NB4 (cell line): ENCODE results near the gene RBMS3.

Experiments
- DNase-seq: peaks from one replicate; pipeline ENCODE4 v3.0.0; 2010; ENCODE audit warnings: low read depth
- H3K4me3 ChIP-seq: one replicate; pipeline ENCODE4 v1.5.1; 2011; ENCODE audit warnings: mild to moderate bottlenecking, low read depth, low read length, moderate library complexity
- MYC ChIP-seq: IDR thresholded peaks from 2 replicates; pipeline ENCODE4 v1.6.1; 2011; ENCODE audit warnings: low read depth, low read length
- POLR2A ChIP-seq: IDR thresholded peaks from 2 replicates; pipeline ENCODE4 v1.6.1; 2011; ENCODE audit warnings: mild to moderate bottlenecking; ENCODE audit not compliant: insufficient read length; ENCODE audit errors: extremely low read depth
- TF ChIP-seq, protein P1 (sequence below): IDR thresholded peaks from 2 replicates; pipeline ENCODE4 v1.6.1; 2011; ENCODE audit warnings: low read depth, low read length
- TF ChIP-seq, protein P2 (sequence below): IDR thresholded peaks from one replicate; pipeline ENCODE4 v1.5.1; 2012; ENCODE audit warnings: low read depth, low read length

Gene RBMS3

GRCh38 chr3:29708884-29709283 is 428.0 kb downstream of the RBMS3 start:
- H3K4me3 ChIP-seq, result no peak overlapping the region
- no peak for DNase-seq
- TF ChIP-seq, protein P1, sequence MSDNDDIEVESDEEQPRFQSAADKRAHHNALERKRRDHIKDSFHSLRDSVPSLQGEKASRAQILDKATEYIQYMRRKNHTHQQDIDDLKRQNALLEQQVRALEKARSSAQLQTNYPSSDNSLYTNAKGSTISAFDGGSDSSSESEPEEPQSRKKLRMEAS, result no peak
- no peak for TF ChIP-seq MYC
- TF ChIP-seq, protein P2, sequence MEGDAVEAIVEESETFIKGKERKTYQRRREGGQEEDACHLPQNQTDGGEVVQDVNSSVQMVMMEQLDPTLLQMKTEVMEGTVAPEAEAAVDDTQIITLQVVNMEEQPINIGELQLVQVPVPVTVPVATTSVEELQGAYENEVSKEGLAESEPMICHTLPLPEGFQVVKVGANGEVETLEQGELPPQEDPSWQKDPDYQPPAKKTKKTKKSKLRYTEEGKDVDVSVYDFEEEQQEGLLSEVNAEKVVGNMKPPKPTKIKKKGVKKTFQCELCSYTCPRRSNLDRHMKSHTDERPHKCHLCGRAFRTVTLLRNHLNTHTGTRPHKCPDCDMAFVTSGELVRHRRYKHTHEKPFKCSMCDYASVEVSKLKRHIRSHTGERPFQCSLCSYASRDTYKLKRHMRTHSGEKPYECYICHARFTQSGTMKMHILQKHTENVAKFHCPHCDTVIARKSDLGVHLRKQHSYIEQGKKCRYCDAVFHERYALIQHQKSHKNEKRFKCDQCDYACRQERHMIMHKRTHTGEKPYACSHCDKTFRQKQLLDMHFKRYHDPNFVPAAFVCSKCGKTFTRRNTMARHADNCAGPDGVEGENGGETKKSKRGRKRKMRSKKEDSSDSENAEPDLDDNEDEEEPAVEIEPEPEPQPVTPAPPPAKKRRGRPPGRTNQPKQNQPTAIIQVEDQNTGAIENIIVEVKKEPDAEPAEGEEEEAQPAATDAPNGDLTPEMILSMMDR, result no peak
- no peak for TF ChIP-seq POLR2A

DNA sequence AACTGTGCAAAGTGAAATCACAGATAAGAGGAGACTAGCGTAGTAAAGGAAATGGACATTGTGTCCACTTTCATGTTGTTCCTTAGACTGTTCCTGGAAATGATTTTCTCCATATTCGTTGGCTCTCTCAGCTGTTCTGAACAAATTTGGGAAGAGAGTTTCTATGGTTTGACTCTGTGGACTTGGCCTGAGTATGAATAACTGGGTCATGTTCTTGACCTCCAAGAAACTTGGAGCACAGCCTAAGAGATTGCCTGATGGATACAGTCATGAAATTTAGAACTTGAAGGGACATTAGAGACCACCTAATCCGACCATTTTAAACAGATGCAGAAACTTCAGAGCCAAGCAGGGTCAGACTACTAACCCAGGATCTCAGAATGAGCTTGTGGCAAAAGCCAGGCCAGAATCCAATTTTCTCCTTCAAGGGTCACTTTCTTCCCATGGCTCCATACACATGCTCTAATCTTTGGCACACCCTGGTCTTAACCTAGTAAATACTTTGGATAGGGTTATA is 430.4 kb downstream of the RBMS3 start:
- no peak for DNase-seq
- TF ChIP-seq MYC, result no peak
- TF ChIP-seq, protein P1, result no peak
- TF ChIP-seq, protein P2, result no peak
- no peak for TF ChIP-seq POLR2A
- no peak overlapping the region for H3K4me3 ChIP-seq

GRCh38 chr3:29716213-29716612 is 435.3 kb downstream of the RBMS3 start:
- DNase-seq, result no peak
- no peak overlapping the region for H3K4me3 ChIP-seq
- TF ChIP-seq, protein P2, result no peak
- TF ChIP-seq POLR2A, result no peak
- TF ChIP-seq, protein P1, result no peak
- TF ChIP-seq MYC, result no peak

DNA sequence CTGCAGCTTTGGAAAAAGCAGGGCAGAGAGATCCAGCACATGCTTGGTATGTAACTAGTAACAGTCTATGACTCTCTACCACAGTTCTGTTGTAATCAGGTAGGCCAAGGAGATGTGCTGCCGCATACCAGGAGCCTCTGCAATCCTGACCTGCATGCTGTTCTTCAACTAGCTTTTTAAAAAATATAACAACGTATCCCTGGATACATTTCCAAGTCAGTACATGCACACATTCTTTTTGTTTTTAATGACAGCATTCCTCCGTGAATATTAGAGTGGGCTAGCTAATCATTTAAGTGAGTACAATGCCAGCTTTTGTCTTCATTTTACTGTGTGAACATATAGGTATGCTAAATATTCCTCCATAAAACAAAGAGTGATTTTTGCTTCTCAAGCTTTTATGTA is 437.8 kb downstream of the RBMS3 start:
- no peak overlapping the region for H3K4me3 ChIP-seq
- no peak for DNase-seq
- TF ChIP-seq POLR2A (no peak), MYC (no peak)
- TF ChIP-seq, protein P2, result no peak
- TF ChIP-seq, protein P1, result no peak

GRCh38 chr3:29720665-29721064 is 439.8 kb downstream of the RBMS3 start:
- no peak for TF ChIP-seq MYC
- TF ChIP-seq, protein P1, result no peak
- TF ChIP-seq POLR2A, result no peak
- TF ChIP-seq, protein P2, result no peak

More at GRCh38 chr3:29720665-29721064, 439.8 kb downstream of the RBMS3 start:
- H3K4me3 ChIP-seq, result no peak overlapping the region
- no peak for DNase-seq
